H1 (cell line): ENCODE results near the gene RPL36AL. TPM values are rescaled to one million over a fixed set of nuclear protein-coding genes. Genes with fewer than 3 reads are reported as not detected.

Source experiments
- BACH1 ChIP-seq: IDR thresholded peaks from 2 replicates; pipeline ENCODE4 v1.6.1; 2012; ENCODE audit warnings: low read length, improper control_type of control experiment
- CHD1 ChIP-seq: IDR thresholded peaks from 2 replicates; pipeline ENCODE4 v1.6.1; 2012; ENCODE audit warnings: low read depth, low read length, improper control_type of control experiment
- HDAC6 ChIP-seq: IDR thresholded peaks from one replicate; pipeline ENCODE4 v1.7.1; 2012; ENCODE audit warnings: low read depth, mild to moderate bottlenecking, inconsistent platforms, low read length, moderate library complexity
- JUND ChIP-seq: IDR thresholded peaks from 2 replicates; pipeline ENCODE4 v1.6.1; 2011; ENCODE audit warnings: mild to moderate bottlenecking, improper control_type of control experiment, low read length
- MAFK ChIP-seq: IDR thresholded peaks from 2 replicates; pipeline ENCODE4 v1.6.1; 2012; ENCODE audit warnings: low read depth, mild to moderate bottlenecking, improper control_type of control experiment, low read length
- SIN3A ChIP-seq, 2 experiments: IDR thresholded peaks in 1 of 2; conservative IDR thresholded peaks in 1 of 2; 2 replicates each; pipeline ENCODE4 v1.6.1; 2011 to 2012; ENCODE audit warnings: low read length in 2 of 2, improper control_type of control experiment in 1 of 2, low read depth in 1 of 2, mild to moderate bottlenecking in 1 of 2
- TAF1 ChIP-seq: IDR thresholded peaks from 2 replicates; pipeline ENCODE4 v1.6.1; 2011; ENCODE audit warnings: mild to moderate bottlenecking, low read depth, low read length
- polyA plus RNA-seq, 7 experiments: library from polyadenylated mRNA; depleted of rRNA in 3 of 7; stranded (reverse) in 5 of 7; unstranded in 2 of 7; fragments of >200 nt in 5 of 7; fragments of 200-250 nt in 2 of 7; gene quantifications; 1 replicate in 5 of 7; 2 replicates in 1 of 7; 4 replicates in 1 of 7; pipeline versions ENCODE4 v1.2.1 to v1.2.3, GENCODE V29; 2011 to 2013; ENCODE audit warnings: missing spikeins in 2 of 7, mixed read lengths in 2 of 7
- total RNA-seq: library from RNA; stranded (reverse); fragmentation: NEBNext Ultra II Directional; extraction: Animal tissue kit (Norgen Biotek cat#: 25700); gene quantifications from 2 replicates; pipeline ENCODE4 v1.2.1, GENCODE V29; 2021
- TF ChIP-seq, protein P1 (sequence below): IDR thresholded peaks from 2 replicates; pipeline ENCODE4 v1.6.1; 2011; ENCODE audit warnings: low read depth, mild to moderate bottlenecking, low read length; ENCODE audit not compliant: insufficient read depth
- TF ChIP-seq, protein P2 (sequence below): fragments of 300-600 bp; sonication (generic); IDR thresholded peaks from 2 replicates; pipeline ENCODE4 v1.7.1; 2012; ENCODE audit warnings: low read length, moderate library complexity, mild to moderate bottlenecking, inconsistent platforms; ENCODE audit not compliant: insufficient replicate concordance

The RPL36AL gene
- total and polyA plus RNA-seq, 2 of the 8 experiments (the other 6 are each of a cell fraction or from before 2014, with no cell fraction given), result 138 to 230 TPM

DNA sequence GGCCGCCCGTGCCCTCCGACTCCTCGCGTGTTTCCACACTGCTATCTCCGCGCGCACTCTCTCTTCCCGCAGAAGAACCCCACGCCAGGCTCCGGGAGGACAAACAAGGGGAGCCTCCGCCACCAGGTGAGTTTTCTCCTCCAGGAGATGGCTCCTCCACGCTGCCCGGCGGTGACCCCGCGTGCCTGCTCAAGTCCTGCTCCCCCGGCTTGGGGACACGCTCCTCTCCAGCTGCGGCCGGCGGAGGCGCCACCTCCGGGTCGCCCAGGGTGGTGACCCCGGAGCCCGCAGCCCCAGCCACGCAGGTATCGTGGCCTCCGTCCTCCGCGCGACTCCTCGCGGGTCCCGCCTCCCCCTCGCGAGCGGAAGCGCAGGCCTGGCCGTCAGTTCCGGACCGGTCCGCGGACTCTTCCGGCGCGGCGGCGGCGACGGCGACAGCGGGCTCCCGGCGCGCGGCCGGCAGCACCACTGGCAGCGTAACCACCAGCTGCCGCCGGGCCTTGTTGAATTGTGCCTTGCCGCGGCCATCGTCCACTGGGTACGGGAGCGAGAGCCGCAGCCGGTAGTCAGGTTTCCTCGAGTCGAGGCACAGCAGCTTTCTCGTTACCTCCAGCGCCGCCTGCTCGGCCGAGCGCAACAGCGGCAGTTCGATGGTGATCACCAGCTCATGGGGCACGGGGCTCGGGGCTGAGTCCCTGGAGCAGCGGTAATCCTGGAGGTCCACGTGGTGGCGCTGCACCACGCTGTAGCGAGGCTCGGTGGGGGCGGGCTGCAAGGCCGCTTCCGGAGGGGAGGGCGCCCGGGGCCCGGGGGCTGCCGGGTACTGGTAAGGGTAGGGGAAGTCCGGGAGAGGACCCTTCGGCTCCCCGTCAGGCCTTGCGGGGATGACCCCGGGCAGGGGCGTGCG, 13.5 kb upstream of the RPL36AL start (continued):
- TF ChIP-seq, protein P1, sequence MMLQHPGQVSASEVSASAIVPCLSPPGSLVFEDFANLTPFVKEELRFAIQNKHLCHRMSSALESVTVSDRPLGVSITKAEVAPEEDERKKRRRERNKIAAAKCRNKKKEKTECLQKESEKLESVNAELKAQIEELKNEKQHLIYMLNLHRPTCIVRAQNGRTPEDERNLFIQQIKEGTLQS, result peak; percentile 17; the same call in 1 of the 2 replicates
- TF ChIP-seq HDAC6, result no peak
- peak in 1 of 2 experiments; percentile 86; a peak in 1 of 4 replicates for TF ChIP-seq SIN3A (conservative IDR thresholded peaks at IDR 0.05 in 1 of 2, IDR thresholded peaks at IDR 0.05 in 1 of 2; ENCODE audit: low read depth in 1 of 2, low read length in 2 of 2)
- TF ChIP-seq JUND, result no peak
- TF ChIP-seq BACH1, result no peak; the same call in 1 of the 2 replicates
- TF ChIP-seq, protein P2, sequence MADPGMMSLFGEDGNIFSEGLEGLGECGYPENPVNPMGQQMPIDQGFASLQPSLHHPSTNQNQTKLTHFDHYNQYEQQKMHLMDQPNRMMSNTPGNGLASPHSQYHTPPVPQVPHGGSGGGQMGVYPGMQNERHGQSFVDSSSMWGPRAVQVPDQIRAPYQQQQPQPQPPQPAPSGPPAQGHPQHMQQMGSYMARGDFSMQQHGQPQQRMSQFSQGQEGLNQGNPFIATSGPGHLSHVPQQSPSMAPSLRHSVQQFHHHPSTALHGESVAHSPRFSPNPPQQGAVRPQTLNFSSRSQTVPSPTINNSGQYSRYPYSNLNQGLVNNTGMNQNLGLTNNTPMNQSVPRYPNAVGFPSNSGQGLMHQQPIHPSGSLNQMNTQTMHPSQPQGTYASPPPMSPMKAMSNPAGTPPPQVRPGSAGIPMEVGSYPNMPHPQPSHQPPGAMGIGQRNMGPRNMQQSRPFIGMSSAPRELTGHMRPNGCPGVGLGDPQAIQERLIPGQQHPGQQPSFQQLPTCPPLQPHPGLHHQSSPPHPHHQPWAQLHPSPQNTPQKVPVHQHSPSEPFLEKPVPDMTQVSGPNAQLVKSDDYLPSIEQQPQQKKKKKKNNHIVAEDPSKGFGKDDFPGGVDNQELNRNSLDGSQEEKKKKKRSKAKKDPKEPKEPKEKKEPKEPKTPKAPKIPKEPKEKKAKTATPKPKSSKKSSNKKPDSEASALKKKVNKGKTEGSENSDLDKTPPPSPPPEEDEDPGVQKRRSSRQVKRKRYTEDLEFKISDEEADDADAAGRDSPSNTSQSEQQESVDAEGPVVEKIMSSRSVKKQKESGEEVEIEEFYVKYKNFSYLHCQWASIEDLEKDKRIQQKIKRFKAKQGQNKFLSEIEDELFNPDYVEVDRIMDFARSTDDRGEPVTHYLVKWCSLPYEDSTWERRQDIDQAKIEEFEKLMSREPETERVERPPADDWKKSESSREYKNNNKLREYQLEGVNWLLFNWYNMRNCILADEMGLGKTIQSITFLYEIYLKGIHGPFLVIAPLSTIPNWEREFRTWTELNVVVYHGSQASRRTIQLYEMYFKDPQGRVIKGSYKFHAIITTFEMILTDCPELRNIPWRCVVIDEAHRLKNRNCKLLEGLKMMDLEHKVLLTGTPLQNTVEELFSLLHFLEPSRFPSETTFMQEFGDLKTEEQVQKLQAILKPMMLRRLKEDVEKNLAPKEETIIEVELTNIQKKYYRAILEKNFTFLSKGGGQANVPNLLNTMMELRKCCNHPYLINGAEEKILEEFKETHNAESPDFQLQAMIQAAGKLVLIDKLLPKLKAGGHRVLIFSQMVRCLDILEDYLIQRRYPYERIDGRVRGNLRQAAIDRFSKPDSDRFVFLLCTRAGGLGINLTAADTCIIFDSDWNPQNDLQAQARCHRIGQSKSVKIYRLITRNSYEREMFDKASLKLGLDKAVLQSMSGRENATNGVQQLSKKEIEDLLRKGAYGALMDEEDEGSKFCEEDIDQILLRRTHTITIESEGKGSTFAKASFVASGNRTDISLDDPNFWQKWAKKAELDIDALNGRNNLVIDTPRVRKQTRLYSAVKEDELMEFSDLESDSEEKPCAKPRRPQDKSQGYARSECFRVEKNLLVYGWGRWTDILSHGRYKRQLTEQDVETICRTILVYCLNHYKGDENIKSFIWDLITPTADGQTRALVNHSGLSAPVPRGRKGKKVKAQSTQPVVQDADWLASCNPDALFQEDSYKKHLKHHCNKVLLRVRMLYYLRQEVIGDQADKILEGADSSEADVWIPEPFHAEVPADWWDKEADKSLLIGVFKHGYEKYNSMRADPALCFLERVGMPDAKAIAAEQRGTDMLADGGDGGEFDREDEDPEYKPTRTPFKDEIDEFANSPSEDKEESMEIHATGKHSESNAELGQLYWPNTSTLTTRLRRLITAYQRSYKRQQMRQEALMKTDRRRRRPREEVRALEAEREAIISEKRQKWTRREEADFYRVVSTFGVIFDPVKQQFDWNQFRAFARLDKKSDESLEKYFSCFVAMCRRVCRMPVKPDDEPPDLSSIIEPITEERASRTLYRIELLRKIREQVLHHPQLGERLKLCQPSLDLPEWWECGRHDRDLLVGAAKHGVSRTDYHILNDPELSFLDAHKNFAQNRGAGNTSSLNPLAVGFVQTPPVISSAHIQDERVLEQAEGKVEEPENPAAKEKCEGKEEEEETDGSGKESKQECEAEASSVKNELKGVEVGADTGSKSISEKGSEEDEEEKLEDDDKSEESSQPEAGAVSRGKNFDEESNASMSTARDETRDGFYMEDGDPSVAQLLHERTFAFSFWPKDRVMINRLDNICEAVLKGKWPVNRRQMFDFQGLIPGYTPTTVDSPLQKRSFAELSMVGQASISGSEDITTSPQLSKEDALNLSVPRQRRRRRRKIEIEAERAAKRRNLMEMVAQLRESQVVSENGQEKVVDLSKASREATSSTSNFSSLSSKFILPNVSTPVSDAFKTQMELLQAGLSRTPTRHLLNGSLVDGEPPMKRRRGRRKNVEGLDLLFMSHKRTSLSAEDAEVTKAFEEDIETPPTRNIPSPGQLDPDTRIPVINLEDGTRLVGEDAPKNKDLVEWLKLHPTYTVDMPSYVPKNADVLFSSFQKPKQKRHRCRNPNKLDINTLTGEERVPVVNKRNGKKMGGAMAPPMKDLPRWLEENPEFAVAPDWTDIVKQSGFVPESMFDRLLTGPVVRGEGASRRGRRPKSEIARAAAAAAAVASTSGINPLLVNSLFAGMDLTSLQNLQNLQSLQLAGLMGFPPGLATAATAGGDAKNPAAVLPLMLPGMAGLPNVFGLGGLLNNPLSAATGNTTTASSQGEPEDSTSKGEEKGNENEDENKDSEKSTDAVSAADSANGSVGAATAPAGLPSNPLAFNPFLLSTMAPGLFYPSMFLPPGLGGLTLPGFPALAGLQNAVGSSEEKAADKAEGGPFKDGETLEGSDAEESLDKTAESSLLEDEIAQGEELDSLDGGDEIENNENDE, result no peak
- TF ChIP-seq MAFK, result no peak
- TF ChIP-seq TAF1, result peak; percentile 31
- no peak for TF ChIP-seq CHD1
